ENCODE results near the gene PIGZ. TPM values are rescaled to one million over a fixed set of nuclear protein-coding genes. Genes with fewer than 3 reads are reported as not detected.

Gene PIGZ
- total RNA-seq, 2 experiments from 2014 or later = 0.27 to 0.76 TPM

- POLR2A ChIA-PET = no interaction called here
- no peak for TF ChIP-seq CTCF (IDR thresholded peaks at IDR 0.05)
- no peaks in the 10 kb centered on the region for H3K9me3 Mint-ChIP-seq
- no peaks in the 10 kb centered on the region for H3K27me3 Mint-ChIP-seq
- CTCF ChIA-PET = no interaction called here
- H3K4me3 Mint-ChIP-seq = no peak overlapping the region
- intact Hi-C loops (cut with micrococcal nuclease) = no loop called here
- H3K4me1 Mint-ChIP-seq (ENCODE audit: low read depth) = no peaks in the 10 kb centered on the region
- DNase-seq = no peak
- H3K36me3 Mint-ChIP-seq (ENCODE audit: low read depth) = peaks cover 35% of the 10 kb centered on the region
- H3K27ac Mint-ChIP-seq = no peak overlapping the region
- ATAC-seq = no peak
These were observed 64.9 kb downstream of the PIGZ start for GRCh38 chr3:196903740-196904139.

- Mint-ChIP-seq H3K27ac (no peak overlapping the region), H3K36me3 (ENCODE audit: low read depth) (peaks cover 31% of the 10 kb centered on the region), H3K9me3 (no peaks in the 10 kb centered on the region), H3K4me3 (no peak overlapping the region), H3K27me3 (no peaks in the 10 kb centered on the region), H3K4me1 (ENCODE audit: low read depth) (no peaks in the 10 kb centered on the region)
- DNase-seq (no peak), ATAC-seq (no peak)
- ChIA-PET CTCF (interaction anchor here (0.8 kb wide), 1 partner anchor 65 kb away, joined by 3 read pairs; no protein-coding TSS in a partner anchor), POLR2A (no interaction called here)
- no peak for TF ChIP-seq CTCF (IDR thresholded peaks at IDR 0.05)
- intact Hi-C loops (cut with micrococcal nuclease) = no loop called here
These were observed 66.3 kb downstream of the PIGZ start for GRCh38 chr3:196902296-196902695.

- ATAC-seq (no peak), DNase-seq (no peak)
- no peaks in the 10 kb centered on the region for H3K27me3 Mint-ChIP-seq
- H3K27ac Mint-ChIP-seq = no peak overlapping the region
- ChIA-PET POLR2A (no interaction called here), CTCF (no interaction called here)
- H3K4me3 Mint-ChIP-seq = no peak overlapping the region
- intact Hi-C loops (cut with micrococcal nuclease) = no loop called here
- H3K4me1 Mint-ChIP-seq (ENCODE audit: low read depth) = peaks cover under 1% of the 10 kb centered on the region
- H3K36me3 Mint-ChIP-seq (ENCODE audit: low read depth) = peaks cover 30% of the 10 kb centered on the region
- H3K9me3 Mint-ChIP-seq = no peaks in the 10 kb centered on the region
- TF ChIP-seq CTCF (IDR thresholded peaks at IDR 0.05) = no peak
These were observed 66.9 kb downstream of the PIGZ start for GRCh38 chr3:196901768-196902167.

Other genes starting within 250 kb of the PIGZ start
- gene PAK2, start 229.0 kb downstream of the PIGZ start, total RNA-seq = 10 to 100 TPM; 79.4 to 81.2 TPM
- gene SENP5, start 100.9 kb downstream of the PIGZ start, total RNA-seq = 10 to 100 TPM; 28.0 to 32.5 TPM
- gene NCBP2, start 26.3 kb downstream of the PIGZ start, total RNA-seq = 100 to 1,000 TPM; 107 to 111 TPM
- 1 to 10 TPM; 3.4 to 3.5 TPM for gene MELTF, start 61.0 kb upstream of the PIGZ start, total RNA-seq